GM12872 (cell line): ENCODE data around the gene VPS13C.

Experiments used
- TF ChIP-seq, protein P1 (sequence below): IDR thresholded peaks from 3 replicates; pipeline ENCODE4 v1.5.1; 2011; ENCODE audit warnings: low read depth, mild to moderate bottlenecking, low read length, moderate library complexity; ENCODE audit not compliant: insufficient read depth

The VPS13C gene

DNA sequence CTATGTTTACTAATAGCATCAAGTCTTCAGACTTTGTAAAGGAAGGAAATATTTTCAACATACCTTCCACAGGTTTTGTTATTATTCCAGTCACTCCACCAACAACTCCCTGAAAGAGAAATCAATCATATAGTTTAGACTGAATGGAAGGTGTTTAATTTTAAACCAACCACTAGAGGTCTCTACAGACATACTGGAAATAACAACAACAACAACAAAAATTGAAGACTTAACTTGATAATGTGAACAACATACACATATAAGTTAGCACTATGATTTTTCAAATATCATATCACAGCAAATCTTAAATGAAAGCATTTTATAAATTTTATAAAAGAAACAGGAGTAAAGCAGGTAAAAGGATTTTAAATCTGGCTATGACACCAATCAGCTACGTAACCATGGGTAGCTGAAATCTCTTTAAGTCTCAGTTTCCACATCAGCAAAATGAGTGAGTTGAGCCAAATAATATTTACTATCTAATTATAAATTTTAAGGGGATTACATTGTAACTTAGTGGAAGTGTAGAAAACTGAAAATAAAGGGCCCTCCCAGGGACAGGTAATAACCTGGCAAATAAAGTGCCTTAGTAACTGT, 188.2 kb downstream of the VPS13C start:
- TF ChIP-seq, protein P1, sequence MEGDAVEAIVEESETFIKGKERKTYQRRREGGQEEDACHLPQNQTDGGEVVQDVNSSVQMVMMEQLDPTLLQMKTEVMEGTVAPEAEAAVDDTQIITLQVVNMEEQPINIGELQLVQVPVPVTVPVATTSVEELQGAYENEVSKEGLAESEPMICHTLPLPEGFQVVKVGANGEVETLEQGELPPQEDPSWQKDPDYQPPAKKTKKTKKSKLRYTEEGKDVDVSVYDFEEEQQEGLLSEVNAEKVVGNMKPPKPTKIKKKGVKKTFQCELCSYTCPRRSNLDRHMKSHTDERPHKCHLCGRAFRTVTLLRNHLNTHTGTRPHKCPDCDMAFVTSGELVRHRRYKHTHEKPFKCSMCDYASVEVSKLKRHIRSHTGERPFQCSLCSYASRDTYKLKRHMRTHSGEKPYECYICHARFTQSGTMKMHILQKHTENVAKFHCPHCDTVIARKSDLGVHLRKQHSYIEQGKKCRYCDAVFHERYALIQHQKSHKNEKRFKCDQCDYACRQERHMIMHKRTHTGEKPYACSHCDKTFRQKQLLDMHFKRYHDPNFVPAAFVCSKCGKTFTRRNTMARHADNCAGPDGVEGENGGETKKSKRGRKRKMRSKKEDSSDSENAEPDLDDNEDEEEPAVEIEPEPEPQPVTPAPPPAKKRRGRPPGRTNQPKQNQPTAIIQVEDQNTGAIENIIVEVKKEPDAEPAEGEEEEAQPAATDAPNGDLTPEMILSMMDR, result peak; percentile 44

DNA sequence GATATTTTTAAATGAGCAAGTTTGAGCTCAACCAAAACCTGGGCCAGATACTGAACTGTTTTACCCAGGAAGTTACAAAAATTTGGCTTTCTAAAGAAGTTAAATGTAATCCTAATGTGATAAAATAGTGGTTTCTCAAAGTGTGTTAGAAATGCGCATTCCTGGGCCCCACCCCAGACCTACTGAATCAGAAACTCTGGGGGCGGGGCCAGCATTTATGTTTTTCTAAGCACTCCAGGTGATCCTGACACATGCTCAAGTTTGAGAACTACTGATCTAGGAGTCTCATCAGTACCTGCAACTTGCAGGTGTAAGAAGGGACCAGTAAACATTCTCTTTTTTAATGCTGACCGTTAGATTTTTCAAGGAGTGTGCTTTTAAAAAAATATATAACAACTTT, 190.6 kb downstream of the VPS13C start:
- TF ChIP-seq, protein P1, result no peak

DNA sequence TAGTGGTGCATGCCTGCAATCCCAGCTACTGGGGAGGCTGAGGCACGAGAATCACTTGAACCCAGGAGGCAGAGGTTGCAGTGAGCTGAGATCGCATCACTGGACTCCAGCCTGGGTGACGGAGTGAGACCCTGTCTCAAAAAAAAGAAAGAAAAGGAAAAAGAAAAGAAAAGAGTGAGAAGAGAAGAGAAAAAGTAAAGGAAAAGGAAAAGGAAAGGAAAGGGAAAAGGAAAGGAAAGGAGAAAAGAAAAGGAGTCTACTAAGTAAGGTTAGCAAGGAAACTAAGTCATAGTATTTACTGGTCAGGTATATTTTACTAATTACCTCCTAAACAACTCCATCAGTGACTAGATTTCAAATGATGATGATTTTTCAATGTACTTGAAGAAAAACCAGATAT, 198.3 kb downstream of the VPS13C start:
- TF ChIP-seq, protein P1, result no peak

DNA sequence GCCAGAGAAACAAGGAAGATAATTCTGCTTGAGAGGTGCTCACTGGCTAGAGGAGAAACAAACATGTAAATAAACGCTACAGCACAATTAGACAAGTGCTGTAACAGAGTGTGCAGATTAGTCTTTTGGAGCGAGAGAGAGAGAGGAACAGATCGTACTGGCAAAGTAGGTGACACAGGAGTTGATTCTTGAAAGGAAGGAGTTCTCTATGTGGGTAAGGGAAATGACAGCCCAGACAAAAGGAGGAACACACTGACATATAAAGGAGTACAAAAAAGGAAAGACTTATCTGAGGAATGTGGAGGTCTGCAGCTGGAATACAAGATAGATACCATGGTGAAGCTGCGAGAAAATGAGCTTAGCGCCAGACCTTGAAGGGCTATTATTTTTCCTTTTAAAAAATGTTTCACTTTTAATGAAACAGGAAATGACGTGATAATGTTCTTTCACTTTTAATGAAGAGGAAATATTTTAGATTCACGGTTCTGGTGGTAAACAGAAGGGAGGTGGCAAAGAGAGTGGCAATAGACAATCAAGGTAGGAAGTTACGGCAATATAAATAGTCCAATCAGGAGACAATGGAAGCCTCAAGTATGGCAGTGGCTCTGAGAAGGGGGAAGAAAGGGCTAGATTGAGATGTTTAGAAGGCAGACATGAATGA, 202.9 kb downstream of the VPS13C start:
- TF ChIP-seq, protein P1, result no peak

DNA sequence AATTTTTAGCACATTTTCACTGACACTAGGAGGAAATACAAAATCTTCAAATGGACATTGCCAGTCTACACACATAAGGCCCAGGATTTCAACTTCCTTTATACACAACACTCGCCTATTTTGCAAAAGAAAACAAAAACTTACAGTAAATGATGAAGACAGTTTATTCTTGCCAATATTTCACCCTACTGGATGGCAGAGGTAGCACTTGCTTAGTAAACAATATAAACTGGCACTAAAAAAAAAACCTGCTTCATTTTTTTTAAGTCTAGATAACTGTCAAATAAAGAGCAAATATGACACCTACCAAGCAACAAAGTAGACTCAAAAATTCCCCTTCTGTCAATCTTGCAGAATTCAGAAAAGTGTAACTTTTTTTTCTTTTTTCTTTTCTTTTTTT, 204.0 kb downstream of the VPS13C start:
- TF ChIP-seq, protein P1, result no peak

DNA sequence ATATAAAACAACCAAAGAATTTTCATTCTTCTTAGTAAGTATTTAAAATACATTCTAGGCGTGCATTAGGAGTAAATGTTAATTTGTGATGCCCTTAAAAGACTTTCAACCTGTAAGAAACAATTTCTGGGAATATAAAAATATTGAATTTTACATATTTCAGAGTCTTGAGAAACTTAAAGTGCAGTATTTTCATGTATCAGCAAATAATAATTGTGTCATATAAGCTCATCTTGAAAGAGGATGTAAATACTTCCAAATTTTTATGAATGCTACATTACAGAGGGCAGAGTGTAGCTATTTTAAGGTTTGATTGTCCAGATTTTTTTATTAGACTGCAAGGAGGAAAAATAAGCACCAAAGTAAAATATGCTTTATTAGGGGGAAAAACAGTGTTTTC, 207.1 kb downstream of the VPS13C start:
- TF ChIP-seq, protein P1, result no peak

DNA sequence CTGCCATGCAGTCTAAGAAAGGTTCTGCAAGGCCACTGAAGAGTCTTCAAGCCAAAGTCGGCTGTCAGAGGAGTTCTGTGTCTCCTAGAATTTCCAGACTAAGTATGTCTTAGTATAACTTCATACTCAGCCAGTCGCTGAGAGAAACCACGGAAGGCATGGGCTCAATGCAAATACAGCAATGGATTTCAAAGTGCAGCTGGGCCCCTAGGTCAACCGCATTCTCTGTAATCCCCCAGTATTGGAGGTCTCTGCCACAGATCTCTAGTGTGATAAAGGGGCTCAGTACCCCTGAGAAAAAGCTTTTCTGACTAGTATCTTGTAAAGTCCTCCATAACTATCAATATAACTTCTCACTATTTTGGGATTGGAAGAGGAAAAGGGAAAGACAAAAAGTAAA, 208.3 kb downstream of the VPS13C start:
- TF ChIP-seq, protein P1, result no peak
